ENCODE data around the gene NKX3-2.

Gene NKX3-2

DNA sequence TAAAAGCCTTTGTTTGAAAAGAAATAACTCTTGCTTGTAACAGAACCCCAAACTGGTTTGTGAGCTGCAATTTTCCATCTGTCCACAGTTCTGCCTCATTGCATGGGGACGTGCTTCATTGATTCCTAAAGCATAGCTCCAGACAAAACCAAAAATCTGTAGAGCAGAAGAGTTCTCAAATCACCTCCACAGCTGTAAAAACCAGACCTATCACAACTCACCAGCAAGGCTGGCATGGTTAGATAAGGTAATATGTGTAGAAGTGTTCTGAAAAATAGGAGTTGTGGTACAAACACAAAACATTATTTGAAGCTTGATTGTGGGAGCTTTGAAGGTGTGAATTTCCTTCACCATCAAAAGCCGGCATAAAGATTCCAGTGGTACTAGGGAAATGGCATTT is 47.7 kb downstream of the NKX3-2 start:
- DNase-seq, result no peak

DNA sequence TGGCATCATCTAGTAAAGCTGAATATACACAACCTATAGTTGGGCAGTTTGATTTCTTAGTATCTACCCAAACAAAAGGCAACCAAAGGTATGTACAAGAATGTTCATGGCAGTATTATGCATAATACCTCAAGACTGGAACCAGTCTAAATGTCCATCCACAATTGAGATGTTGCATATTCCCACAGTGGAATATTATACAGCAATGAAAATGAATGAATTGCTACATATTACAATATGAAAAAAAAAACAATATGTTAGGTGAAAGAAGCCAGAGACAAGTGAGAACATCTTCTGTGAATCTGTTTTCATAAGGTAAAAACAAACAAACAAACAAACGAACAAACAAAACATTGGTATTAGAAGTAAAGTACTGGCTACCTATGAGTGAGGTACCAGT is 48.6 kb downstream of the NKX3-2 start:
- no peak for DNase-seq

GRCh38 chr4:13493793-13494192 is 50.5 kb downstream of the NKX3-2 start:
- DNase-seq, result no peak

GRCh38 chr4:13492747-13493146 is 51.6 kb downstream of the NKX3-2 start:
- DNase-seq, result no peak

Measured in central memory CD4-positive, alpha-beta T cell (primary cell).